ENCODE results near the gene ANAPC5.

DNA sequence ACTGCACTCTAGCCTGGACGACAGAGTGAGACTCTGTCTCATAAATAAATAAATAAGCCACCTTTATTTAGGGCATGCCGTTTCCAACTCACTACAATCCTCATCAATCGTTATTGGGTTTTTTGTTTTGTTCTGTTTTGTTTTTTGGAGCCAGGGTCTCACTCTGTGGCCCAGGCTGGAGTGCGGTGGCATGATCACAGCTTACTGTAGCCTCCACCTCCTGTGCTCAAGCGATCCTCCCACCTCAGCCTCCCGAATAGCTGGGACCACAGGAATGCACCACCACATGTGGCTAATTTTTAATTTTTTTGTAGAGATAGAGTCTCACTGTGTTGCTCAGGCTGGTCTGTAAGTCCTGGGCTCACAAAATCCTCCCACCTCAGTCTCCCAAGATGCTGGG is 3.6 kb upstream of the ANAPC5 start:
- no peak for TF ChIP-seq EZH2 (IDR thresholded peaks at IDR 0.05; ENCODE audit: low read length, unreplicated experiment)
- TF ChIP-seq, protein P1, sequence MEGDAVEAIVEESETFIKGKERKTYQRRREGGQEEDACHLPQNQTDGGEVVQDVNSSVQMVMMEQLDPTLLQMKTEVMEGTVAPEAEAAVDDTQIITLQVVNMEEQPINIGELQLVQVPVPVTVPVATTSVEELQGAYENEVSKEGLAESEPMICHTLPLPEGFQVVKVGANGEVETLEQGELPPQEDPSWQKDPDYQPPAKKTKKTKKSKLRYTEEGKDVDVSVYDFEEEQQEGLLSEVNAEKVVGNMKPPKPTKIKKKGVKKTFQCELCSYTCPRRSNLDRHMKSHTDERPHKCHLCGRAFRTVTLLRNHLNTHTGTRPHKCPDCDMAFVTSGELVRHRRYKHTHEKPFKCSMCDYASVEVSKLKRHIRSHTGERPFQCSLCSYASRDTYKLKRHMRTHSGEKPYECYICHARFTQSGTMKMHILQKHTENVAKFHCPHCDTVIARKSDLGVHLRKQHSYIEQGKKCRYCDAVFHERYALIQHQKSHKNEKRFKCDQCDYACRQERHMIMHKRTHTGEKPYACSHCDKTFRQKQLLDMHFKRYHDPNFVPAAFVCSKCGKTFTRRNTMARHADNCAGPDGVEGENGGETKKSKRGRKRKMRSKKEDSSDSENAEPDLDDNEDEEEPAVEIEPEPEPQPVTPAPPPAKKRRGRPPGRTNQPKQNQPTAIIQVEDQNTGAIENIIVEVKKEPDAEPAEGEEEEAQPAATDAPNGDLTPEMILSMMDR (conservative IDR thresholded peaks at IDR 0.05; ENCODE audit: low read depth, low read length) = no peak
